Esophagus (tissue), 2 donors: ENCODE data around the gene SND1. TPM values are rescaled to one million over a fixed set of nuclear protein-coding genes. Genes with fewer than 3 reads are reported as not detected.

ENCODE experiments used
- H3K27ac ChIP-seq, 2 donors: one replicate each; pipeline ENCODE4 v1.5.1; 2013; ENCODE audit warnings: low read depth in 2 of 2, mild to moderate bottlenecking in 2 of 2, inconsistent platforms in 1 of 2, low read length in 1 of 2, moderate library complexity in 1 of 2
- H3K27me3 ChIP-seq, 2 donors: one replicate each; pipeline ENCODE4 v1.6.1; 2013; ENCODE audit warnings: low read length in 2 of 2, control low read depth in 1 of 2, mild to moderate bottlenecking in 1 of 2; ENCODE audit not compliant: insufficient read depth in 2 of 2, control insufficient read depth in 1 of 2
- H3K36me3 ChIP-seq, 2 donors: one replicate each; pipeline ENCODE4 v1.6.1; 2013; ENCODE audit warnings: low read length in 1 of 2; ENCODE audit not compliant: control insufficient read depth in 2 of 2, insufficient read depth in 2 of 2
- H3K4me1 ChIP-seq, 2 donors: one replicate each; pipeline ENCODE4 v1.6.1; 2013; ENCODE audit warnings: low read length in 1 of 2; ENCODE audit not compliant: control insufficient read depth in 2 of 2, insufficient read depth in 2 of 2
- H3K4me3 ChIP-seq, 2 donors: one replicate each; pipeline ENCODE4 v1.5.1; 2013; ENCODE audit warnings: low read length in 2 of 2, mild to moderate bottlenecking in 2 of 2, low read depth in 1 of 2, moderate library complexity in 1 of 2
- H3K9me3 ChIP-seq, 2 donors: one replicate each; pipeline ENCODE4 v1.6.1; 2013; ENCODE audit warnings: mild to moderate bottlenecking in 2 of 2, low read depth in 1 of 2, low read length in 1 of 2, moderate library complexity in 1 of 2; ENCODE audit not compliant: control insufficient read depth in 2 of 2, insufficient read depth in 1 of 2
- WGBS, 2 donors: extraction: QIAGEN DNeasy Blood & Tissue Kit; methylation state at CpG; one replicate each; pipeline ENCODE4 v1.1.7; 2013; 5-methylcytosine and 5-hydroxymethylcytosine counted together
- polyA plus RNA-seq, 2 donors: library from polyadenylated mRNA; stranded (reverse); fragments of 200-250 nt; gene quantifications; one replicate each; pipeline ENCODE4 v1.2.3, GENCODE V29; 2013
- donor health status: healthy with polysubstance abuse.
- donor health status: Bipolar disorder and iron deficiency.

SND1 gene
- polyA plus RNA-seq, 2 donors: 23.1 to 44.4 TPM

GRCh38 chr7:127968547-127968946, 316.6 kb downstream of the SND1 start:
- 70 to 77% methylated on average over 2 of the region's 2 CpGs for WGBS, 2 donors
- Histone ChIP-seq H3K27ac (peak overlapping the region in 1 of 2 donors; percentile 2), H3K4me3 (no peak overlapping the region), H3K9me3 (no peaks in the 10 kb centered on the region), H3K27me3 (no peaks in the 10 kb centered on the region), H3K4me1 (no peaks in the 10 kb centered on the region), H3K36me3 (peaks cover 0 to 3% of the 10 kb centered on the region in 2 donors)

GRCh38 chr7:127973832-127974231, 321.8 kb downstream of the SND1 start:
- Histone ChIP-seq H3K36me3 (peaks cover 3 to 10% of the 10 kb centered on the region in 2 donors), H3K4me3 (no peak overlapping the region), H3K4me1 (peaks cover 0 to 7% of the 10 kb centered on the region in 2 donors), H3K27ac (no peak overlapping the region), H3K27me3 (no peaks in the 10 kb centered on the region), H3K9me3 (peaks cover 0 to 3% of the 10 kb centered on the region in 2 donors)

- H3K36me3 ChIP-seq: peaks cover 3 to 10% of the 10 kb centered on the region in 2 donors
- H3K9me3 ChIP-seq: peaks cover 0 to 5% of the 10 kb centered on the region in 2 donors
- no peak overlapping the region for H3K27ac ChIP-seq
- H3K4me3 ChIP-seq: no peak overlapping the region
- H3K4me1 ChIP-seq: peaks cover 0 to 9% of the 10 kb centered on the region in 2 donors
- WGBS, 2 donors: 94 to 96% methylated on average over 5 of the region's 5 CpGs
- no peaks in the 10 kb centered on the region for H3K27me3 ChIP-seq
Measured at GRCh38 chr7:127974446-127975035, 322.5 kb downstream of the SND1 start.

- H3K9me3 ChIP-seq: peaks cover 0 to 5% of the 10 kb centered on the region in 2 donors
- H3K27ac ChIP-seq: peak overlapping the region in 1 of 2 donors; percentile 70
- 56 to 61% methylated on average over 6 of the region's 6 CpGs for WGBS, 2 donors
- H3K4me1 ChIP-seq: peaks cover 0 to 9% of the 10 kb centered on the region in 2 donors
- peaks cover 3 to 10% of the 10 kb centered on the region in 2 donors for H3K36me3 ChIP-seq
- H3K27me3 ChIP-seq: no peaks in the 10 kb centered on the region
- no peak overlapping the region for H3K4me3 ChIP-seq
Measured at GRCh38 chr7:127976056-127976737, 324.2 kb downstream of the SND1 start.

- Histone ChIP-seq H3K27ac (no peak overlapping the region), H3K9me3 (peaks cover 0 to 5% of the 10 kb centered on the region in 2 donors), H3K4me3 (no peak overlapping the region), H3K4me1 (peaks cover 0 to 9% of the 10 kb centered on the region in 2 donors), H3K27me3 (no peaks in the 10 kb centered on the region), H3K36me3 (peaks cover 3 to 10% of the 10 kb centered on the region in 2 donors)
- 93 to 94% methylated on average over 7 of the region's 7 CpGs for WGBS, 2 donors
Measured at GRCh38 chr7:127976738-127977120, 324.7 kb downstream of the SND1 start.

GRCh38 chr7:127978421-127978820, 326.4 kb downstream of the SND1 start:
- no peak overlapping the region for H3K4me3 ChIP-seq
- 97% methylated on average over 4 of the region's 4 CpGs for WGBS, 2 donors
- H3K27me3 ChIP-seq: no peaks in the 10 kb centered on the region
- no peak overlapping the region for H3K27ac ChIP-seq
- H3K36me3 ChIP-seq: peaks cover 3 to 10% of the 10 kb centered on the region in 2 donors
- H3K9me3 ChIP-seq: peaks cover 0 to 5% of the 10 kb centered on the region in 2 donors
- peaks cover 0 to 9% of the 10 kb centered on the region in 2 donors for H3K4me1 ChIP-seq

GRCh38 chr7:127979113-127979727, 327.2 kb downstream of the SND1 start:
- no peak overlapping the region for H3K4me3 ChIP-seq
- 96 to 97% methylated on average over 9 of the region's 9 CpGs for WGBS, 2 donors
- H3K27me3 ChIP-seq: no peaks in the 10 kb centered on the region
- peak overlapping the region in 1 of 2 donors; percentile 10 for H3K27ac ChIP-seq
- peaks cover 0 to 9% of the 10 kb centered on the region in 2 donors for H3K4me1 ChIP-seq
- H3K36me3 ChIP-seq: peaks cover 3 to 10% of the 10 kb centered on the region in 2 donors
- peaks cover 0 to 5% of the 10 kb centered on the region in 2 donors for H3K9me3 ChIP-seq

- H3K4me3 ChIP-seq: no peak overlapping the region
- H3K9me3 ChIP-seq: peaks cover 0 to 5% of the 10 kb centered on the region in 2 donors
- peaks cover 0 to 9% of the 10 kb centered on the region in 2 donors for H3K4me1 ChIP-seq
- H3K27ac ChIP-seq: no peak overlapping the region
- no peaks in the 10 kb centered on the region for H3K27me3 ChIP-seq
- H3K36me3 ChIP-seq: peaks cover 3 to 10% of the 10 kb centered on the region in 2 donors
Measured at GRCh38 chr7:127979728-127980126, 327.7 kb downstream of the SND1 start.

GRCh38 chr7:127980901-127981300, 328.9 kb downstream of the SND1 start:
- H3K4me1 ChIP-seq: peaks cover 0 to 5% of the 10 kb centered on the region in 2 donors
- H3K9me3 ChIP-seq: peaks cover 0 to 5% of the 10 kb centered on the region in 2 donors
- H3K36me3 ChIP-seq: peaks cover 3 to 10% of the 10 kb centered on the region in 2 donors
- no peaks in the 10 kb centered on the region for H3K27me3 ChIP-seq
- H3K27ac ChIP-seq: no peak overlapping the region
- WGBS, 2 donors: 88 to 93% methylated on average over 1 of the region's 1 CpG
- no peak overlapping the region for H3K4me3 ChIP-seq
